HepG2 (cell line): ENCODE results near the gene LIFR. TPM values are rescaled to one million over a fixed set of nuclear protein-coding genes. Genes with fewer than 3 reads are reported as not detected.

Experiments used
- ATAC-seq: fragments of 200-7000 bp; cut with Tn5 transposase; 3 replicates; pipeline ENCODE4 v1.9.1; 2020; ENCODE audit warnings: mild to moderate bottlenecking, moderate library complexity
- BruUV-seq: library from RNA; stranded (reverse); fragments of 400-500 nt; replicated peaks from 2 replicates; lab custom pipeline; 2021; lab: Mats Ljungman, UMichigan
- CTCF ChIA-PET: fragments of 300-600 bp; formaldehyde crosslinking; extraction: SDS; loops from one replicate; lab custom pipeline; 2021; ENCODE audit warnings: low total read pairs, inconsistent platforms, low intra/inter-chr PET ratio; lab: Yijun Ruan, JAX
- POLR2A ChIA-PET: fragments of 350-600 bp; sonication (Branson Sonifier 250); formaldehyde crosslinking; loops from one replicate; lab custom pipeline; 2020; ENCODE audit warnings: antibody characterized with exemption, inconsistent platforms; lab: Yijun Ruan, JAX
- DNase-seq: peaks from one replicate; pipeline ENCODE4 v3.0.0-alpha.2; 2015; ENCODE audit warnings: low spot score
- FAIRE-seq: peaks from 3 replicates; lab custom pipeline; 2011; peaks lifted over from hg19 to GRCh38; lab: Jason Lieb, UNC
- H2AFZ ChIP-seq: one replicate; pipeline ENCODE4 v1.6.1; 2011; ENCODE audit warnings: low read length, inconsistent platforms
- H3K27ac ChIP-seq: fragments of 300-600 bp; 3 replicates; pipeline ENCODE4 v1.8.0; 2011; ENCODE audit warnings: mixed run types, mild to moderate bottlenecking, mixed read lengths, low read length, inconsistent platforms; ENCODE audit not compliant: insufficient read depth; ENCODE audit errors: extremely low read length
- H3K27me3 ChIP-seq, 2 experiments: fragments of 200-600 bp in 1 of 2; 2 replicates in 1 of 2; 3 replicates in 1 of 2; pipeline versions ENCODE4 v1.6.0 to v1.8.0; 2011; ENCODE audit warnings: low read length in 2 of 2, mild to moderate bottlenecking in 2 of 2, moderate library complexity in 2 of 2, inconsistent platforms in 1 of 2; ENCODE audit not compliant: insufficient read depth in 2 of 2, control insufficient read depth in 1 of 2
- H3K36me3 ChIP-seq, 2 experiments: fragments of 200-600 bp in 1 of 2; replicated peaks in 1 of 2; 2 replicates in 1 of 2; 3 replicates in 1 of 2; pipeline versions ENCODE4 v1.5.1 to v1.8.0; 2011; ENCODE audit warnings: low read length in 2 of 2, inconsistent platforms in 1 of 2; ENCODE audit not compliant: insufficient read depth in 2 of 2, control insufficient read depth in 1 of 2
- H3K4me1 ChIP-seq: 2 replicates; pipeline ENCODE4 v1.5.1; 2012; ENCODE audit warnings: low read length, inconsistent platforms; ENCODE audit not compliant: insufficient read depth
- H3K4me2 ChIP-seq: 2 replicates; pipeline ENCODE4 v1.6.0; 2011; ENCODE audit warnings: low read depth, low read length, inconsistent platforms
- H3K4me3 ChIP-seq, 3 experiments: fragments of 200-600 bp in 1 of 3; sonication (generic), shearing (Covaris generic) in 1 of 3; replicated peaks in 1 of 3; 2 replicates each; pipeline ENCODE4 v1.5.1; 2011 to 2016; ENCODE audit warnings: low read length in 3 of 3, inconsistent platforms in 2 of 3, low read depth in 2 of 3, mild to moderate bottlenecking in 2 of 3, control low read depth in 1 of 3, mixed read lengths in 1 of 3; ENCODE audit not compliant: insufficient read depth in 1 of 3
- H3K79me2 ChIP-seq: one replicate; pipeline ENCODE4 v1.6.1; 2011; ENCODE audit warnings: low read length, inconsistent platforms; ENCODE audit not compliant: insufficient read depth
- H3K9ac ChIP-seq: 2 replicates; pipeline ENCODE4 v1.6.0; 2011; ENCODE audit warnings: mild to moderate bottlenecking, low read depth, low read length, inconsistent platforms; ENCODE audit not compliant: insufficient read depth
- H3K9me3 ChIP-seq: 2 replicates; pipeline ENCODE4 v1.5.1; 2012; ENCODE audit warnings: mild to moderate bottlenecking, low read length
- H4K20me1 ChIP-seq: 2 replicates; pipeline ENCODE4 v1.6.0; 2011; ENCODE audit warnings: inconsistent platforms, mild to moderate bottlenecking, low read length, moderate library complexity; ENCODE audit not compliant: insufficient read depth
- ATM ChIP-seq: fragments of 450-650 bp; IDR thresholded peaks from 2 replicates; pipeline ENCODE4 v1.7.1; 2017; ENCODE audit warnings: mild to moderate bottlenecking, borderline replicate concordance
- ELF4 ChIP-seq: sonication (generic); formaldehyde crosslinking; IDR thresholded peaks from 2 replicates; pipeline ENCODE4 v1.5.0; 2020; ENCODE audit warnings: missing genetic modification reagents, mild to moderate bottlenecking, moderate library complexity, borderline replicate concordance
- HNRNPL ChIP-seq: fragments of 200-400 bp; formaldehyde crosslinking; IDR thresholded peaks from 2 replicates; pipeline ENCODE4 v1.6.1; 2017; ENCODE audit warnings: mild to moderate bottlenecking, low read depth, low read length
- PPARG ChIP-seq: conservative IDR thresholded peaks from 2 replicates; pipeline ENCODE4 v1.6.1; 2016; ENCODE audit warnings: missing biosample characterization, missing genetic modification reagents
- TOPORS ChIP-seq: sonication (generic); formaldehyde crosslinking; IDR thresholded peaks from 2 replicates; pipeline ENCODE4 v1.8.0; 2023; ENCODE audit warnings: mild to moderate bottlenecking, missing genetic modification reagents
- ZFX ChIP-seq: sonication (generic); formaldehyde crosslinking; IDR thresholded peaks from 2 replicates; pipeline ENCODE4 v1.4.0; 2020; ENCODE audit warnings: mild to moderate bottlenecking, low read depth, missing genetic modification reagents, moderate library complexity
- ZFY ChIP-seq: sonication (generic); formaldehyde crosslinking; IDR thresholded peaks from 2 replicates; pipeline ENCODE4 v1.4.0; 2020; ENCODE audit warnings: missing genetic modification reagents
- ZNF207 ChIP-seq: fragments of 450-650 bp; IDR thresholded peaks from 2 replicates; pipeline ENCODE4 v1.6.1; 2016; ENCODE audit warnings: antibody characterized with exemption, borderline replicate concordance
- ZNF687 ChIP-seq: sonication (generic); formaldehyde crosslinking; IDR thresholded peaks from 2 replicates; pipeline ENCODE4 v1.5.1; 2020; ENCODE audit warnings: mild to moderate bottlenecking, missing genetic modification reagents, moderate library complexity
- WGBS: methylation state at CpG from one replicate; pipeline ENCODE4 v1.1.6; 2017; ENCODE audit warnings: low lambda C conversion rate; 5-methylcytosine and 5-hydroxymethylcytosine counted together
- in situ Hi-C: cut with HindIII; loops from 2 replicates; pipeline ENCODE4 v1.10.0; 2017; ENCODE audit warnings: low pct_unique_long_range_greater_than_20kb; ENCODE audit not compliant: extremely low pct_ligation_motif_present
- intact Hi-C: fragments of 100-400 bp; cut with micrococcal nuclease; formaldehyde crosslinking; loops from one replicate; pipeline ENCODE4 v1.10.0; 2022; ENCODE audit not compliant: unreplicated experiment
- polyA plus RNA-seq, 8 experiments: library from polyadenylated mRNA; depleted of rRNA in 3 of 8; stranded (reverse) in 7 of 8; unstranded in 1 of 8; fragments of >200 nt; fragmentation: Illumina TruSeq in 4 of 8; extraction: Trizol in 4 of 8; gene quantifications; 2 replicates each; pipeline versions ENCODE4 v1.2.1 to v1.2.3, GENCODE V29; 2011 to 2016; ENCODE audit warnings: low read depth in 4 of 8, missing spikeins in 1 of 8, mixed read lengths in 1 of 8; ENCODE audit not compliant: insufficient read depth in 1 of 8
- total RNA-seq, 5 experiments: library from RNA; depleted of rRNA; stranded (reverse); fragments of >200 nt; fragmentation: Illumina TruSeq; extraction: Trizol; gene quantifications; 2 replicates each; pipeline ENCODE4 v1.2.3, GENCODE V29; 2016; ENCODE audit warnings: low read depth in 1 of 5

LIFR gene
- total and polyA plus RNA-seq, 2 of the 13 experiments (the other 11 are each of a cell fraction or from before 2014, with no cell fraction given), result 6.3 to 25.2 TPM

DNA sequence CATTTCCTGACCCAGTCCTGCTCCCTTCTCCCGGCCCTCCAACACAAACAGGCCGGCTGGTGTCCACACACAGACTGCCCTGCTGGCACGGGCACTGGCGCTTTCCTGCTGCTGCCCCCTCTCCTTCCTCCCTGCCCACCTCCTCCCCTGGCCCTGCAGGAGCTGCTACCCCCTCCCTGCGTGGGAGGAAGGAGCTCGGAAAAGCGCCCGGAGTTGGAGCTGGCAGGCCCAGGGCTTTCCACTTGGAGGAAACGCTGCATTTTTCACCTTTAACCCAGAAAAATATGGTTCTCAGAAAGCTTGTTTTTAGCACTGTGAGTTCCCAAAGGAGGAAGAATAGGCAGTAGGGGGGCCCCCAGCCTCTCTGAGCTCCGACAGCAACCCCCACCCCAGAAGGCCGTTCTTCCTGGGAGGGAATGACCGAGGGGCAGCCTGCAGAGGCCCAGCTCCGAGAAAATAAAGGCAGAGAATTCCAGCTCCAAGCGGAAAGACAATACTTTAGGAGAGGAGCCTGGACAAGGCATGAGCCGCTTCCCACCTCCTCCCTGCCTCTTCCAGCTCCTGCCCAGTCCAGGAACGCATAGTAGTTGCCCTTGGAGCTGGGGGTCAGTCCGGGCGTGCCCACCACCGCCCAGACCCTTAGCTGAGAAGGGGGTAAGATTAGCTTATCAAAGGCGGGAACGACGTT, 88.9 kb downstream of the LIFR start:
- CTCF ChIA-PET, result no interaction called here
- BruUV-seq, result no TSS peak
- Histone ChIP-seq H3K9ac (peak overlapping the region; percentile 44; the same call in 1 of the 2 replicates), H3K9me3 (no peaks in the 10 kb centered on the region)
- peak; percentile 46 for TF ChIP-seq ZFX (CRISPR knock-in tag)
- TF ChIP-seq HNRNPL, result peak; percentile 75; the same call in 1 of the 2 replicates
- peak; percentile 25; the same call in 1 of the 2 replicates for TF ChIP-seq ZFY
- no peak for TF ChIP-seq ATM
- no peak for TF ChIP-seq ELF4 (CRISPR knock-in tag)
- TF ChIP-seq ZNF687, result peak; percentile 27; the same call in 1 of the 2 replicates
- no peak for TF ChIP-seq ZNF207
- TF ChIP-seq TOPORS, result no peak
- peak; percentile 43; the same call in 1 of the 2 replicates for TF ChIP-seq PPARG (CRISPR knock-in tag)
- TF ChIP-seq, all 625 proteins: peak for 5
- no peaks in the 10 kb centered on the region for H3K79me2 ChIP-seq
- no peaks in the 10 kb centered on the region for H3K36me3 ChIP-seq
- 40% methylated on average over 20 of the region's 22 CpGs for WGBS
- ATAC-seq, result peak; percentile 20; the same call in 2 of the 3 replicates
- H3K4me1 ChIP-seq, result peaks cover 70% of the 10 kb centered on the region
- H3K27ac ChIP-seq, result no peak overlapping the region
- intact Hi-C loops (no loop called here), in situ Hi-C loops (no loop called here)
- H3K27me3 ChIP-seq, result peaks cover 0 to 1% of the 10 kb centered on the region in 2 experiments; a peak in 2 of 5 replicates
- peak overlapping the region; percentile 71 for H3K4me2 ChIP-seq
- H4K20me1 ChIP-seq, result no peaks in the 10 kb centered on the region
- H3K4me3 ChIP-seq, result peak overlapping the region; percentile 38 to 54 (median 42)
- no peak overlapping the region for H2AFZ ChIP-seq
- DNase-seq, result no peak
- FAIRE-seq, result no peak
- POLR2A ChIA-PET, result interaction anchor here (1.0 kb wide), 1 partner anchor 21 kb away, joined by 3 read pairs; no protein-coding TSS in a partner anchor
